ENCODE measurements around the gene ARID5A.

DNA sequence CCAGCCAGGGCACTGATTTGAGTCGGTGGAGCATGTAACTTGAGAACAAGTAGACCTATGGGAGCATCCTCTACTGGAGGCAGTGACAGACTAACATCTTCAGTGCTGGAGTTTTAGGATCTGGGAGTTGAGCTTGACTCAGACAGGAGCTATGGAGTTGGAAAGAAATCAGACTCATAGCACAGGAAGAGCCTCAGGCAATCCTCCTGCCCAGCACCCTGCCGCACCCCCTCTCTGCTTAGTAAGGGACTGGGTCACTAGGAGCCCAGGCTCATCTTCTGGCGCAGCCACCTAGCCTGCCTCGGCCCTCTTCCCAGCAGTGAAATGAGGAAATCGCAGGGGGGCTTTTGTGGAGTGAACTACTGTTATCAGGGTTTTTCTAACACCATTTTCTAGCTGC, 3.6 kb downstream of the ARID5A start:
- no peak for TF ChIP-seq CTCF (conservative IDR thresholded peaks at IDR 0.05; ENCODE audit: low read length)
- TF ChIP-seq EZH2phosphoT487 (IDR thresholded peaks at IDR 0.05; ENCODE audit: borderline replicate concordance), result no peak
